Tibial artery (tissue), 4 donors: Measurements from ENCODE around the gene NPHP4.

ENCODE experiments used
- DNase-seq, 2 donors: peaks; one replicate each; pipeline ENCODE4 v3.0.0-alpha.2; 2019
- H3K27ac ChIP-seq, 2 donors: fragments of 200-600 bp; sonication (generic) in 1 of 2; 1 replicate in 1 of 2; 2 replicates in 1 of 2; pipeline ENCODE4 v1.5.1; 2018 to 2019; ENCODE audit warnings: mild to moderate bottlenecking in 1 of 2
- H3K27me3 ChIP-seq, 2 donors: fragments of 200-600 bp; sonication (generic) in 1 of 2; one replicate each; pipeline versions ENCODE4 v1.5.1 to v1.6.0; 2016 to 2019
- H3K36me3 ChIP-seq, 3 donors: fragments of 200-600 bp; sonication (generic) in 2 of 3; one replicate each; pipeline ENCODE4 v1.5.1; 2016 to 2019; ENCODE audit warnings: mild to moderate bottlenecking in 2 of 3
- H3K4me1 ChIP-seq, 4 donors: fragments of 200-600 bp; sonication (generic) in 2 of 4; 1 replicate in 3 of 4; 2 replicates in 1 of 4; pipeline ENCODE4 v1.5.1; 2016 to 2019
- H3K4me3 ChIP-seq, 2 donors: fragments of 200-600 bp; sonication (generic) in 1 of 2; 1 replicate in 1 of 2; 2 replicates in 1 of 2; pipeline ENCODE4 v1.5.1; 2018 to 2019; ENCODE audit warnings: mild to moderate bottlenecking in 2 of 2
- H3K9me3 ChIP-seq, 3 donors: fragments of 200-600 bp; sonication (generic) in 1 of 3; one replicate each; pipeline ENCODE4 v1.5.1; 2016 to 2019
- CTCF ChIP-seq, 2 experiments: fragments of 200-600 bp in 1 of 2; fragments of 450-650 bp in 1 of 2; IDR thresholded peaks; one replicate each; pipeline ENCODE4 v1.5.1; 2017 to 2019; ENCODE audit warnings: antibody characterized with exemption in 2 of 2, mild to moderate bottlenecking in 1 of 2, moderate library complexity in 1 of 2
- intact Hi-C: fragments of 100-400 bp; cut with DNase I; formaldehyde crosslinking; loops from one replicate; pipeline ENCODE4 v1.15.0; 2023; ENCODE audit warnings: low total_unique reads

NPHP4 gene

DNA sequence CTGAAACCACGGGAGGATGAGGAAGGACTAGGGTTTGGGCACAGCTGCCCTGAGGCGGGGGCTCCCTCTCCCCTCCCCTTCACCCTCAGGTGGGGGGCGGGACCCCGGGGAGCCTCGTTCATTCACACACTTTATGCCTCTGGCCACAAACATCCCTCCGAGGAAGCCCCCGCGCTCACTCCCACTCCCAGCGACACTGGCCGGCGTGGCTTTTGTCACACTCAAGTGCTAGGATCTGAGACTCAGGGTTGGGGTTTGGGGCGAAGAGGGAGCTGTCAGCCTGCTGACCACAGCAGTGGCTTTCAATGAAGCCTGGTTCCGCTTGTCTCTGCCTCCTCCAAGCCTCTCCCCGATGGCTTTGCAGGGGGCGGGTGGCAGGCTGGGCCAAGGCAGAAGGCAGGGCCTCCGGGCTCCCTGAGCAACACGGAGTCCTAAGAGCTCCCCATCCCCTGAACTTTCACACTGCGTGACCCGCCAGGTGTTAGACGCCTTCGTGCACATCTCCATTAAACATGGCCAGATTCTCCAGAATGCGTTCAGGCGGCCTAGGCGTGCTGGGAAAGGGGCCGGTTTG, 178.1 kb downstream of the NPHP4 start:
- no peak overlapping the region for H3K4me3 ChIP-seq
- H3K4me1 ChIP-seq, result no peaks in the 10 kb centered on the region
- peaks cover 0 to 18% of the 10 kb centered on the region in 2 donors for H3K27me3 ChIP-seq
- intact Hi-C loops, result no loop called here
- H3K27ac ChIP-seq, result no peak overlapping the region
- H3K36me3 ChIP-seq, result no peaks in the 10 kb centered on the region
- no peak for TF ChIP-seq CTCF (IDR thresholded peaks at IDR 0.05)
- H3K9me3 ChIP-seq, result no peaks in the 10 kb centered on the region
- DNase-seq, result no peak

GRCh38 chr1:5813480-5813879, 178.7 kb downstream of the NPHP4 start:
- intact Hi-C loops, result no loop called here
- TF ChIP-seq CTCF (IDR thresholded peaks at IDR 0.05), result no peak
- Histone ChIP-seq H3K4me3 (no peak overlapping the region), H3K27ac (no peak overlapping the region), H3K27me3 (peaks cover 0 to 18% of the 10 kb centered on the region in 2 donors), H3K36me3 (no peaks in the 10 kb centered on the region), H3K9me3 (no peaks in the 10 kb centered on the region), H3K4me1 (no peaks in the 10 kb centered on the region)
- no peak for DNase-seq
